ENCODE measurements around the gene GATA3.

DNA sequence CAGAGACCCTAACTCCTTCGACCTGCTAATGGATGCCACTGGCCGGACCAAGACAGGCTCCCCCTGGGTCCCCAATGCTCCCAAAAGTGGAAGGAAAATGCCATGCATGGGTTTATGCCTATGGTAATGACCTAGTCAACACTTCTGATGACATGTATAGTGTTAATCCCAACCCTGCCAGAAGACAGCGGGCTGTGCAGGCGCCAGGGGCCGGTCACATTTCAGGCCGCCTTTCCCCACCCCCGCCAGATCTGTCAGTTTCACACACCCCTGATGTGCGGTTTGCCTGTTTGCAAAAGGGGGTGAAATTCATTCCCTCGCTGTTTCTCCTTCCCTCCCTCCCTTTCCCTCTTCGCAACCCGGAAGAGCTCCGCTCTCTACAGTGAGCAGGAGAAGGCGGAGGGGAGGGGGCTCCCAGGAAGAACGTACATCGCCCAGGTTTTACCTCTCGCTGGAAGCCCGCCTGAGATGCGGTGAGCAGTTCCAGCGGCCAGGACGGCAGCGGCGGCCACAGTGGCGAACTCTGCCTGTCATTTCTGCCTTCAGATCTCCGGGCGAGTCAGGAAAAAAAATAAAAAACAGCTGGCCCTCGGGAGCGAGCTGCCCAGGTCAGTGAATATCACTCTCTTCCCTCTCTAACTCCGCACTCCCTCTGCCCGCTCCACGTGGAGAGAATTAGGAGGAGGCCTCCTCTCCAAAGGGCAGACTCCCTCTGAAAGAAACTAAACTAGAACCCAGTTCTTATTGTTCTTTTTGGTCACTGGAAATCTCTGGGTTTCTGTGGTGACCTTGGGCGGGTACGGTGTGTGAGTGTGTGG, 9.4 kb upstream of the GATA3 start:
- TF ChIP-seq, protein P1, sequence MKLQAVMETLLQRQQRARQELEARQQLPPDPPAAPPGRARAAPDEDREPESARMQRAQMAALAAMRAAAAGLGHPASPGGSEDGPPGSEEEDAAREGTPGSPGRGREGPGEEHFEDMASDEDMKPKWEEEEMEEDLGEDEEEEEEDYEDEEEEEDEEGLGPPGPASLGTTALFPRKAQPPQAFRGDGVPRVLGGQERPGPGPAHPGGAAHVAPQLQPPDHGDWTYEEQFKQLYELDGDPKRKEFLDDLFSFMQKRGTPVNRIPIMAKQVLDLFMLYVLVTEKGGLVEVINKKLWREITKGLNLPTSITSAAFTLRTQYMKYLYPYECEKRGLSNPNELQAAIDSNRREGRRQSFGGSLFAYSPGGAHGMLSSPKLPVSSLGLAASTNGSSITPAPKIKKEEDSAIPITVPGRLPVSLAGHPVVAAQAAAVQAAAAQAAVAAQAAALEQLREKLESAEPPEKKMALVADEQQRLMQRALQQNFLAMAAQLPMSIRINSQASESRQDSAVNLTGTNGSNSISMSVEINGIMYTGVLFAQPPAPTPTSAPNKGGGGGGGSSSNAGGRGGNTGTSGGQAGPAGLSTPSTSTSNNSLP (IDR thresholded peaks at IDR 0.05; ENCODE audit: borderline replicate concordance, low read depth, low read length) = no peak
- TF ChIP-seq POLR2AphosphoS5 (IDR thresholded peaks at IDR 0.05; ENCODE audit: control insufficient read depth, insufficient read depth, low read depth, low read length) (no peak), PRDM10 (IDR thresholded peaks at IDR 0.05; ENCODE audit: partially characterized antibody) (no peak), CGGBP1 (CRISPR knock-in tag; IDR thresholded peaks at IDR 0.05) (no peak), TCF7L2 (IDR thresholded peaks at IDR 0.05; ENCODE audit: low read depth, low read length) (no peak), TFE3 (CRISPR knock-in tag; IDR thresholded peaks at IDR 0.05) (no peak)
- TF ChIP-seq, protein P2, sequence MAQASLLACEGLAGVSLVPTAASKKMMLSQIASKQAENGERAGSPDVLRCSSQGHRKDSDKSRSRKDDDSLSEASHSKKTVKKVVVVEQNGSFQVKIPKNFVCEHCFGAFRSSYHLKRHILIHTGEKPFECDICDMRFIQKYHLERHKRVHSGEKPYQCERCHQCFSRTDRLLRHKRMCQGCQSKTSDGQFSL (CRISPR knock-in tag; IDR thresholded peaks at IDR 0.05) = no peak
- TF ChIP-seq, protein P2 (tag; IDR thresholded peaks at IDR 0.05) = no peak
- TF ChIP-seq, protein P3, sequence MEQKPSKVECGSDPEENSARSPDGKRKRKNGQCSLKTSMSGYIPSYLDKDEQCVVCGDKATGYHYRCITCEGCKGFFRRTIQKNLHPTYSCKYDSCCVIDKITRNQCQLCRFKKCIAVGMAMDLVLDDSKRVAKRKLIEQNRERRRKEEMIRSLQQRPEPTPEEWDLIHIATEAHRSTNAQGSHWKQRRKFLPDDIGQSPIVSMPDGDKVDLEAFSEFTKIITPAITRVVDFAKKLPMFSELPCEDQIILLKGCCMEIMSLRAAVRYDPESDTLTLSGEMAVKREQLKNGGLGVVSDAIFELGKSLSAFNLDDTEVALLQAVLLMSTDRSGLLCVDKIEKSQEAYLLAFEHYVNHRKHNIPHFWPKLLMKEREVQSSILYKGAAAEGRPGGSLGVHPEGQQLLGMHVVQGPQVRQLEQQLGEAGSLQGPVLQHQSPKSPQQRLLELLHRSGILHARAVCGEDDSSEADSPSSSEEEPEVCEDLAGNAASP (IDR thresholded peaks at IDR 0.05) = no peak
